C4-2B (cell line): ENCODE data around the gene F12.

Experiments
- CTCF ChIP-seq: fragments of 450-650 bp; conservative IDR thresholded peaks from 2 replicates; pipeline ENCODE4 v1.5.1; 2017; ENCODE audit warnings: mild to moderate bottlenecking
- ZFX ChIP-seq: fragments of 450-650 bp; IDR thresholded peaks from 2 replicates; pipeline ENCODE4 v1.6.1; 2017

- TF ChIP-seq CTCF (no peak), ZFX (no peak)
Observed at GRCh38 chr5:177393206-177393765, 16.1 kb downstream of the F12 start.
